Nephron (organoid): ENCODE measurements around the gene WNT1.

Source experiments
- H3K27ac Mint-ChIP-seq, 3 experiments: 2 replicates each; pipeline ENCODE4 v1.8.0; 2020; ENCODE audit warnings: mixed read lengths in 3 of 3, mild to moderate bottlenecking in 2 of 3, moderate library complexity in 1 of 3
- H3K27me3 Mint-ChIP-seq: 2 replicates; pipeline ENCODE4 v1.8.0; 2021; ENCODE audit warnings: low read depth, mild to moderate bottlenecking, moderate library complexity, mixed read lengths
- H3K36me3 Mint-ChIP-seq: 2 replicates; pipeline ENCODE4 v1.8.0; 2020; ENCODE audit warnings: low read depth, mixed read lengths
- H3K4me1 Mint-ChIP-seq: 2 replicates; pipeline ENCODE4 v1.8.0; 2020; ENCODE audit warnings: mixed read lengths
- H3K4me3 Mint-ChIP-seq, 3 experiments: 2 replicates each; pipeline ENCODE4 v1.8.0; 2020; ENCODE audit warnings: mild to moderate bottlenecking in 3 of 3, mixed read lengths in 3 of 3, moderate library complexity in 2 of 3
- H3K9me3 Mint-ChIP-seq: 2 replicates; pipeline ENCODE4 v1.8.0; 2020; ENCODE audit warnings: mixed read lengths
- CTCF ChIP-seq, 3 experiments: fragments of 200-600 bp; sonication (generic); IDR thresholded peaks; one replicate each; pipeline ENCODE4 v1.5.0; 2021; ENCODE audit warnings: antibody characterized with exemption in 3 of 3; ENCODE audit not compliant: unreplicated experiment in 3 of 3

WNT1 gene

GRCh38 chr12:48946943-48947342 lies 31.2 kb upstream of the WNT1 start:
- Mint-ChIP-seq H3K9me3 (no peaks in the 10 kb centered on the region), H3K4me1 (peaks cover 10% of the 10 kb centered on the region), H3K27me3 (no peaks in the 10 kb centered on the region), H3K36me3 (peaks cover 28% of the 10 kb centered on the region), H3K27ac (no peak overlapping the region), H3K4me3 (no peak overlapping the region)
- no peak for TF ChIP-seq CTCF (IDR thresholded peaks at IDR 0.05; ENCODE audit: unreplicated experiment in 3 of 3)

- Mint-ChIP-seq H3K36me3 (peaks cover 26% of the 10 kb centered on the region), H3K27ac (peak overlapping the region in 1 of 3 experiments; percentile 33), H3K9me3 (no peaks in the 10 kb centered on the region), H3K4me3 (no peak overlapping the region), H3K4me1 (peaks cover 10% of the 10 kb centered on the region), H3K27me3 (no peaks in the 10 kb centered on the region)
- TF ChIP-seq CTCF (IDR thresholded peaks at IDR 0.05; ENCODE audit: unreplicated experiment in 3 of 3), result no peak
These were observed 30.4 kb upstream of the WNT1 start for GRCh38 chr12:48947727-48948126.

GRCh38 chr12:48952691-48953090 lies 25.4 kb upstream of the WNT1 start:
- Mint-ChIP-seq H3K27me3 (peaks cover 5% of the 10 kb centered on the region), H3K9me3 (no peaks in the 10 kb centered on the region), H3K4me3 (no peak overlapping the region), H3K27ac (no peak overlapping the region), H3K36me3 (peaks cover 39% of the 10 kb centered on the region), H3K4me1 (peaks cover 27% of the 10 kb centered on the region)
- no peak for TF ChIP-seq CTCF (IDR thresholded peaks at IDR 0.05; ENCODE audit: unreplicated experiment in 3 of 3)

GRCh38 chr12:48954061-48954460 lies 24.1 kb upstream of the WNT1 start:
- peaks cover 34% of the 10 kb centered on the region for H3K36me3 Mint-ChIP-seq
- H3K4me3 Mint-ChIP-seq, result peak overlapping the region in 1 of 3 experiments; percentile 6
- no peaks in the 10 kb centered on the region for H3K9me3 Mint-ChIP-seq
- no peak overlapping the region for H3K27ac Mint-ChIP-seq
- no peak for TF ChIP-seq CTCF (IDR thresholded peaks at IDR 0.05; ENCODE audit: unreplicated experiment in 3 of 3)
- H3K4me1 Mint-ChIP-seq, result peaks cover 30% of the 10 kb centered on the region
- H3K27me3 Mint-ChIP-seq, result peaks cover 5% of the 10 kb centered on the region

GRCh38 chr12:48954841-48955501 lies 23.2 kb upstream of the WNT1 start:
- Mint-ChIP-seq H3K27me3 (peaks cover 5% of the 10 kb centered on the region), H3K4me3 (peak overlapping the region; percentile 98), H3K36me3 (peaks cover 30% of the 10 kb centered on the region), H3K27ac (peak overlapping the region in 1 of 3 experiments; percentile 91), H3K9me3 (no peaks in the 10 kb centered on the region), H3K4me1 (peaks cover 30% of the 10 kb centered on the region)
- no peak for TF ChIP-seq CTCF (IDR thresholded peaks at IDR 0.05; ENCODE audit: unreplicated experiment in 3 of 3)
